A673 (cell line): ENCODE results near the gene SLC38A8. TPM values are rescaled to one million over a fixed set of nuclear protein-coding genes. Genes with fewer than 3 reads are reported as not detected.

ENCODE experiments used
- BruUV-seq: library from RNA; stranded (reverse); fragments of 400-500 nt; replicated peaks from 2 replicates; lab custom pipeline; 2021; lab: Mats Ljungman, UMichigan
- CTCF ChIA-PET: fragments of 300-600 bp; sonication (Branson Sonifier 250); formaldehyde crosslinking; loops from one replicate; lab custom pipeline; 2022; ENCODE audit warnings: antibody characterized with exemption; lab: Charles Lee
- POLR2A ChIA-PET: fragments of 300-600 bp; sonication (Branson Sonifier 250); formaldehyde crosslinking; loops from one replicate; lab custom pipeline; 2022; ENCODE audit warnings: antibody characterized with exemption; ENCODE audit not compliant: low non-redundant PET; lab: Charles Lee
- DNase-seq: peaks from one replicate; pipeline ENCODE4 v3.0.0-alpha.2; 2015; ENCODE audit warnings: low spot score
- H3K27ac ChIP-seq: fragments of 200-600 bp; sonication (generic); 2 replicates; pipeline ENCODE4 v1.5.1; 2016; ENCODE audit warnings: mixed run types, low read depth, mild to moderate bottlenecking, mixed read lengths, antibody characterized with exemption, low read length; ENCODE audit not compliant: poor library complexity, severe bottlenecking
- H3K27me3 ChIP-seq: fragments of 200-600 bp; sonication (generic); replicated peaks from 2 replicates; pipeline ENCODE4 v1.6.1; 2017; ENCODE audit warnings: mixed run types, low read depth, mild to moderate bottlenecking, mixed read lengths, antibody characterized with exemption, low read length; ENCODE audit not compliant: insufficient read depth, poor library complexity
- H3K36me3 ChIP-seq: fragments of 200-600 bp; sonication (generic); 2 replicates; pipeline ENCODE4 v1.6.1; 2016; ENCODE audit warnings: mixed run types, mild to moderate bottlenecking, mixed read lengths, antibody characterized with exemption, low read length; ENCODE audit not compliant: insufficient read depth, poor library complexity, severe bottlenecking
- H3K4me1 ChIP-seq: fragments of 200-600 bp; sonication (generic); 2 replicates; pipeline ENCODE4 v1.6.1; 2017; ENCODE audit warnings: mixed run types, mild to moderate bottlenecking, mixed read lengths, antibody characterized with exemption, low read length; ENCODE audit not compliant: insufficient read depth, poor library complexity, severe bottlenecking
- H3K4me3 ChIP-seq: fragments of 200-600 bp; sonication (generic); 2 replicates; pipeline ENCODE4 v1.5.1; 2016; ENCODE audit warnings: low read depth, mixed run types, mild to moderate bottlenecking, mixed read lengths, low read length; ENCODE audit not compliant: poor library complexity, severe bottlenecking
- H3K9me3 ChIP-seq: fragments of 200-600 bp; sonication (generic); 2 replicates; pipeline ENCODE4 v1.6.1; 2016; ENCODE audit warnings: mixed run types, low read depth, mild to moderate bottlenecking, mixed read lengths, antibody characterized with exemption, low read length; ENCODE audit not compliant: poor library complexity, severe bottlenecking
- CTCF ChIP-seq: fragments of 300-800, 200-600 bp; sonication (generic); conservative IDR thresholded peaks from 2 replicates; pipeline ENCODE4 v1.5.1; 2017; ENCODE audit warnings: low read depth, mild to moderate bottlenecking, antibody characterized with exemption, low read length, moderate library complexity, mixed read lengths
- EZH2 ChIP-seq: fragments of 200-600 bp; sonication (generic); IDR thresholded peaks from 2 replicates; pipeline ENCODE4 v1.6.1; 2017; ENCODE audit warnings: borderline replicate concordance, low read depth, mild to moderate bottlenecking, mixed read lengths, antibody characterized with exemption, low read length; ENCODE audit not compliant: poor library complexity, severe bottlenecking
- intact Hi-C: fragments of 100-400 bp; cut with micrococcal nuclease; formaldehyde crosslinking; loops from one replicate; pipeline ENCODE4 v1.10.0; 2022; ENCODE audit not compliant: unreplicated experiment
- total RNA-seq: library from RNA; stranded (reverse); gene quantifications from 2 replicates; pipeline ENCODE4 v1.2.3, GENCODE V29; 2021

SLC38A8 gene
- total RNA-seq, 1 experiment from 2014 or later: not detected

DNA sequence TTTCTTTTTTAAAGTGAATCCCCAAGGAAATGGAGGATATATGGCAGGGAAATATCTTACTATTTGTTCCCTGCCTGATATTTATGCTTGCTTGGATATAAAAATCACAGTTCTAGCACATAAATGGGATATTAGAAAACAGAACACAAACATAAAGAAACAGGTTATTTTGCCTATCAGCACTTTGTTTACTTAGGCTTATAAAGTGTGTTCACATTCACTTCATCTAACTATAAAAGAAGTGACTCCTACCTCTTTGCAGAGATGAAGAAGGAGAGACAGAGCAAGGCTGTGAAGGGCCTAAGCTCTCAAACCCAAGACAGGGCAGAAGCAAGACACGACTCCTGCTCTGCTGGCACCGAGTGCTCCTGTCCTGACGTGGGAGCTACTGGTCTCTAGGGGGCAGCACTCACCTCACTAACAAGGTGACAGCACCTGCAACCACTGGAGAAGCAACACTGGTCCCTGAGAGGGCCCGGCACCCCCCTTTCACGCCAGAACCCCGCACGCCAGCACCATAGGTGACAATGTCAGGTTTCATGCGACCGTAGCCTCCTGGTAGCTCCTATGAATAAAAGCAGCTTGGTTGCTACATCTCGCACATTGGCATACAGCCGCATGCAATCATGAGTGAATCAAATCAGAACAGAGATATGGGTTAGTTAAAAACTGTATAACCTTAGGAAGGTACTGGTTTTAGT is 42.1 kb upstream of the SLC38A8 start:
- H3K36me3 ChIP-seq: peaks cover 35% of the 10 kb centered on the region
- ChIA-PET POLR2A (interaction anchor here (0.6 kb wide), 1 partner anchor 30 kb away, joined by 4 read pairs; no protein-coding TSS in a partner anchor), CTCF (interaction anchor here (0.5 to 1.6 kb wide), 7 partner anchors 32 to 535 kb away, joined by 3 to 6 read pairs (median 4); partner anchors contain the start of genes MBTPS1 and TAF1C)
- no peak for TF ChIP-seq EZH2
- TF ChIP-seq CTCF: peak; percentile 81
- H3K4me3 ChIP-seq: no peak overlapping the region
- H3K27ac ChIP-seq: no peak overlapping the region
- H3K4me1 ChIP-seq: no peaks in the 10 kb centered on the region
- H3K9me3 ChIP-seq: no peaks in the 10 kb centered on the region
- BruUV-seq: no TSS peak
- intact Hi-C loops: loop anchor here (5.0 kb wide), 1 partner anchor 93 kb away; no protein-coding TSS in a partner anchor
- no peaks in the 10 kb centered on the region for H3K27me3 ChIP-seq
- DNase-seq: peak; percentile 62

GRCh38 chr16:84082835-84083569 is 40.4 kb upstream of the SLC38A8 start:
- POLR2A ChIA-PET: no interaction called here
- intact Hi-C loops: no loop called here
- BruUV-seq: no TSS peak
- TF ChIP-seq EZH2 (no peak), CTCF (no peak)
- Histone ChIP-seq H3K4me1 (no peaks in the 10 kb centered on the region), H3K4me3 (no peak overlapping the region), H3K27me3 (no peaks in the 10 kb centered on the region), H3K36me3 (peaks cover 31% of the 10 kb centered on the region), H3K27ac (no peak overlapping the region), H3K9me3 (no peaks in the 10 kb centered on the region)
- no peak for DNase-seq
- CTCF ChIA-PET: interaction anchor here (1.0 kb wide), 1 partner anchor 34 kb away, joined by 3 read pairs; the partner anchor contains the start of gene MBTPS1

DNA sequence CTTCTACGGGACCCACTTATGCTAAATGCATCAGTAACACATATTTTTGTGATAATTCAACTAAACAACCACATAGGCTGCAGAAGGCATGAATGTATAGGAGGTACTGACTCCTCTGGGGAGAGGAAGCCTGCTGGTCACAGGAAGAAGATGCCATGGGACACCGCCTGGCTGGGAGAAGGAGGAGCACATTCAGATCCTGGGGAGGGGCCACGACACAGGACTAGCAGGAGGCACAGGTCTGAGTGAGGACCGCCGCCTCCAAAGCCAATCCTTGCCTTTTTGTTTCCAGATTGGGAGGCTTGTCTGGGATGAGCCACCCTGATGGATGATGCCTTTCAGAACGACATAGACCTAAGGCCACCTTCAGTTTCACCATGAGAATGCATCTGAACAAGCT is 39.5 kb upstream of the SLC38A8 start:
- POLR2A ChIA-PET: no interaction called here
- H3K4me3 ChIP-seq: no peak overlapping the region

More for the DNA sequence above, 39.5 kb upstream of the SLC38A8 start:
- no TSS peak for BruUV-seq
- H3K4me1 ChIP-seq: no peaks in the 10 kb centered on the region
- CTCF ChIA-PET: no interaction called here
- no peaks in the 10 kb centered on the region for H3K9me3 ChIP-seq
- H3K27ac ChIP-seq: no peak overlapping the region
- DNase-seq: no peak
- intact Hi-C loops: no loop called here
- no peak for TF ChIP-seq EZH2
- no peak for TF ChIP-seq CTCF
- peaks cover 22% of the 10 kb centered on the region for H3K36me3 ChIP-seq
- no peaks in the 10 kb centered on the region for H3K27me3 ChIP-seq
